Type B pancreatic cell (in vitro differentiated cells): ENCODE results near the gene DGKG. TPM values are rescaled to one million over a fixed set of nuclear protein-coding genes. Genes with fewer than 3 reads are reported as not detected.

Experiments used
- DNase-seq: peaks from one replicate; pipeline ENCODE4 v3.0.0; 2021; ENCODE audit warnings: mixed read lengths; ENCODE audit not compliant: unreplicated experiment; ENCODE audit errors: extremely low spot score
- H3K27ac Mint-ChIP-seq: 2 replicates; pipeline ENCODE4 v1.8.0; 2021; ENCODE audit warnings: mild to moderate bottlenecking, mixed read lengths
- H3K27me3 Mint-ChIP-seq: 2 replicates; pipeline ENCODE4 v1.8.0; 2021; ENCODE audit warnings: mixed read lengths
- H3K36me3 Mint-ChIP-seq: 2 replicates; pipeline ENCODE4 v1.8.0; 2021; ENCODE audit warnings: mixed read lengths
- H3K4me1 Mint-ChIP-seq: one replicate; pipeline ENCODE4 v1.8.0; 2021; ENCODE audit warnings: mixed read lengths; ENCODE audit not compliant: unreplicated experiment
- H3K4me3 Mint-ChIP-seq: 2 replicates; pipeline ENCODE4 v1.8.0; 2021; ENCODE audit warnings: mild to moderate bottlenecking, mixed read lengths
- H3K9me3 Mint-ChIP-seq: 2 replicates; pipeline ENCODE4 v1.8.0; 2021; ENCODE audit warnings: mixed read lengths
- total RNA-seq: library from RNA; stranded (reverse); gene quantifications from 2 replicates; pipeline ENCODE4 v1.2.1, GENCODE V29; 2021; ENCODE audit warnings: low replicate concordance
- TF ChIP-seq, protein P1 (sequence below): fragments of 200-600 bp; sonication (generic); conservative IDR thresholded peaks from 2 replicates; pipeline ENCODE4 v1.5.0; 2021; ENCODE audit warnings: antibody characterized with exemption, mild to moderate bottlenecking

The DGKG gene
- total RNA-seq, 1 donor from 2014 or later, result 11.6 TPM

DNA sequence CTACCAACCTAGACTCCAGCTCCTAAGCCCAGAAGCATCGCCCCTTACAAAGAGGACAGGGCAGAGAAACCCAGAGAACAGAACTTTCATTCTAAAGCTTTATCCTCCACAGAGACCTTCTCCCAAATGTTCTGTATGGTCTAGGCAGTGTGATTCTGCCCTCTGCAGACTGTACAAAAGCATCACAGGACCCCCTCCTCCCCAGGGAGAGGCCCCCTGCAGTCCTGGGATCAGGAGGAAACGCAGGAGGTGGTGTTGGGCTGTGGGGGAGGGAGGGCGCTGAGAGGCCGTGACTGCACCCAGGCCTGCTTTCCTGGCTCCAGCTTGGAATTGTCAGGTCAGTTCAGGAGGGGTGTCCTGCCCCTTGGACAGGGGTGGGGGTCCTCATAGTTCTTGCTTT, 101.3 kb downstream of the DGKG start:
- H3K36me3 Mint-ChIP-seq, result peaks cover 9% of the 10 kb centered on the region
- H3K4me3 Mint-ChIP-seq, result no peak overlapping the region
- no peak overlapping the region for H3K27ac Mint-ChIP-seq
- TF ChIP-seq, protein P1, sequence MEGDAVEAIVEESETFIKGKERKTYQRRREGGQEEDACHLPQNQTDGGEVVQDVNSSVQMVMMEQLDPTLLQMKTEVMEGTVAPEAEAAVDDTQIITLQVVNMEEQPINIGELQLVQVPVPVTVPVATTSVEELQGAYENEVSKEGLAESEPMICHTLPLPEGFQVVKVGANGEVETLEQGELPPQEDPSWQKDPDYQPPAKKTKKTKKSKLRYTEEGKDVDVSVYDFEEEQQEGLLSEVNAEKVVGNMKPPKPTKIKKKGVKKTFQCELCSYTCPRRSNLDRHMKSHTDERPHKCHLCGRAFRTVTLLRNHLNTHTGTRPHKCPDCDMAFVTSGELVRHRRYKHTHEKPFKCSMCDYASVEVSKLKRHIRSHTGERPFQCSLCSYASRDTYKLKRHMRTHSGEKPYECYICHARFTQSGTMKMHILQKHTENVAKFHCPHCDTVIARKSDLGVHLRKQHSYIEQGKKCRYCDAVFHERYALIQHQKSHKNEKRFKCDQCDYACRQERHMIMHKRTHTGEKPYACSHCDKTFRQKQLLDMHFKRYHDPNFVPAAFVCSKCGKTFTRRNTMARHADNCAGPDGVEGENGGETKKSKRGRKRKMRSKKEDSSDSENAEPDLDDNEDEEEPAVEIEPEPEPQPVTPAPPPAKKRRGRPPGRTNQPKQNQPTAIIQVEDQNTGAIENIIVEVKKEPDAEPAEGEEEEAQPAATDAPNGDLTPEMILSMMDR, result no peak
- H3K9me3 Mint-ChIP-seq, result no peaks in the 10 kb centered on the region
- H3K4me1 Mint-ChIP-seq, result peaks cover 22% of the 10 kb centered on the region
- peaks cover 46% of the 10 kb centered on the region for H3K27me3 Mint-ChIP-seq
- no peak for DNase-seq

DNA sequence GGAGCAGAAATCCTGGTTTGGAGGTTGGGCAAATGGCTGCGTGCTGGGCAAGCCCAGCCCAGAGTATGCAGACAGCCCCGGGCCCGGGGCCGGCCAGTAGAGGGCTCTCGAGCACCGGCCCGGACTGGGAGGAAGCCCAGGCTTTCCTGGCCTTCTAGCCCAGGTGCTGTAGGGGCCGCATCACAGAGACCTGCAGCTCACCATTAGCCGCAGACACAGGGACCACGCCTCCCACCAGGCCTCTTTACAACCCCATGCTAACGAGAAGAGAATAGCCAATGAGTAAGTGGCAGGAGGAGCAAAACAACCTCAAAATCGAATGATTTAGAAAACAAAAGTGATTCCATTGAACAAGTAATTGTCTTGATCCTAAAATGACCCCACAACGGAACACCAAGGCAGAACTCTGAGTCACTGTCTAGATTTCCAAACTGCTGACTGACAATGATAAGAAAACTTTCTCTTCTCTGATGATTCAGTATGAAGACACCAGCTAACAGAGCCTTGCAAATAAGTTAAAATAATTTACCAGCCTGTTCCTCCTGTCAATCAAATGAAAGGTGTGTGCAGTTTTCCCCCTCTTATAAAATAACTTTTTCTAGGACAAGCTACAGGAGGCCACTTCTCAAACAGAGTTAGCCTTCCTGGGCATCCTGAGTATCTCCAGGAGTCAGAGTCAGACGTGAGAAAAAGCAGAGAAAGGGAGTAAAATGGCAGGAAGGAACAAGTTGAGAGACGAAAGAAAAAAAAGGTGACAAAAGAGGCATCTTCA, 102.2 kb downstream of the DGKG start:
- DNase-seq, result no peak
- peak overlapping the region; percentile 54 for H3K4me3 Mint-ChIP-seq
- H3K27ac Mint-ChIP-seq, result peak overlapping the region; percentile 39
- TF ChIP-seq, protein P1, result peak; percentile 86
- H3K27me3 Mint-ChIP-seq, result peaks cover 49% of the 10 kb centered on the region
- peaks cover 22% of the 10 kb centered on the region for H3K4me1 Mint-ChIP-seq
- H3K9me3 Mint-ChIP-seq, result no peaks in the 10 kb centered on the region
- H3K36me3 Mint-ChIP-seq, result peaks cover 9% of the 10 kb centered on the region

DNA sequence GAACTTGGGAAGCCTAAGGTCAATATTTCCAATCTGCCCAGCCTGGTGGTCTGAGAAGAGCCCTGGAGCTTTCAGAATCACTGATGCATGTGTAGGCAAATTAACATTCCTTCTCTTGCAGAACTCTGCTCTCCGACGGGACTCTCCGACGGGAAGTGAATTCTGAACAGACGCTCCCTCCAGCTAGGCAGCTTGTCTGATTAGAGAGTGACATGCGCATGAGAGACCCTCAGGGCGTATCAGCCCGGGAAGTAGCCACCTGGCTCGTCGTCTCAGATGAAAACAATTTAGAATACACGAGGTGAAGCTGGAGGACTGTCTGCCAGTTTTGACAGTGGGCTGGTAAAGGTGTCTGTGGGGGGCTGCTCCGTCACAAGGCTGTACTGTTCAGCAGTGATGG, 103.1 kb downstream of the DGKG start:
- Mint-ChIP-seq H3K4me1 (peaks cover 22% of the 10 kb centered on the region), H3K4me3 (peak overlapping the region; percentile 54), H3K9me3 (no peaks in the 10 kb centered on the region), H3K36me3 (peaks cover 9% of the 10 kb centered on the region), H3K27me3 (peaks cover 56% of the 10 kb centered on the region), H3K27ac (peak overlapping the region; percentile 39)
- TF ChIP-seq, protein P1, result no peak
- no peak for DNase-seq

DNA sequence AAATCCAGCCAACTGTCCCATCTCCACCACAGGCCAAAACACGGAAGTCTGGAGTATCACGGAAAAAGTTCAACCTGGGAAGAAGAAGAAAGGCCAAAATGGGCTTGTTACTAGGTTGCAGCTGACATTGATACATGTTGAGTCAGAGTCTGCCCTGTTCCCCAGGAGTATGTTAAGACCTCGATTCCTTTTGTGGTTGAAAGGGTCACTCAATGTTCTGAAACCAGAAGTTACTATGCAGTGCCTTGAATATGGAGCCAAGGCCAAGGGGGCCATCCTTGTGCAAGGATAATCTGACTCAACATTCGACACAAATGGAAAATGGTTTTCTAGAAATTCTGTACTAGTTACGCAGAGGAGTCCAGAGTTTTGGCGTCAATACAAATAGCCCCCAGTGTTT, 104.2 kb downstream of the DGKG start:
- Mint-ChIP-seq H3K4me1 (peaks cover 22% of the 10 kb centered on the region), H3K9me3 (no peaks in the 10 kb centered on the region), H3K27me3 (peaks cover 59% of the 10 kb centered on the region), H3K4me3 (no peak overlapping the region), H3K36me3 (peaks cover 9% of the 10 kb centered on the region), H3K27ac (peak overlapping the region; percentile 12)
- no peak for DNase-seq
- TF ChIP-seq, protein P1, result no peak

DNA sequence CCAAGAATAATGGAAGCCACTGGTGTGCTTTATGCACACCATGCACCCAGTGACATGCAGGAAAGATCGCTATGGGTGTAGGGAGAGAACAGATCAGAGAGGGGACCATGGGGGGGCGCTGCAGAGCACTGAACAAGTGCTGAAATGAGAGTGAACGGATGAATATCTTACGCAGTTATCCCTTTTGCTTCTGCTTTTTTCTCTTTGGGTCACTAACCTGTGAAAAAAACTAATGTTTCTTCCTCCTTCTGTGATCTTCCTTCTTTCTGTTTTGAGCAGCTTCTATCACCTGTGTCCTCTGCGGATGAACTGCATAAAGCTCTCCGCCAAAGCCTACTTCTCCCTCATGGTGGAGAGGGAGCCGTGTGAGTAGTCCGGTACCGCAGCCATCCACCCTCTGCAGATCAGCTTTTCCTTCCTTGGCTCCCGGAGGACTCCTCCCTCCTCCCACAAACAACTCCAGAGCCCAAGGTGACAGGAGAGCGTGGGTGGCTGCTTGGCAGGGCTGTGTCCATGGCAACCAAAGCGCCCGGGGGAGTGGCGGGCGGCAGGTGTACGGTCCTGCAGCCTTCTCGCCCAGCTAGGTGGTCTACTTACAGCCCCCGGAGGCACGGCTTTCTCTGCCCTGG, 106.2 kb downstream of the DGKG start:
- Mint-ChIP-seq H3K4me3 (no peak overlapping the region), H3K27ac (no peak overlapping the region), H3K9me3 (no peaks in the 10 kb centered on the region), H3K27me3 (peaks cover 53% of the 10 kb centered on the region), H3K36me3 (peaks cover 9% of the 10 kb centered on the region), H3K4me1 (peaks cover 22% of the 10 kb centered on the region)
- TF ChIP-seq, protein P1, result peak; percentile 48
- DNase-seq, result no peak
